Karpas-422 (cell line): ENCODE data around the gene VAMP7. TPM values are rescaled to one million over a fixed set of nuclear protein-coding genes. Genes with fewer than 3 reads are reported as not detected.
"Not testable (repeated sequence)": the region's sequence is repeated elsewhere in the genome, so short reads cannot be mapped to it uniquely, and the experiment has no call there.

Experiments
- DNase-seq: peaks from one replicate; pipeline ENCODE4 v3.0.0-alpha.2; 2015
- H2AFZ ChIP-seq: fragments of 200-600 bp; sonication (generic); 2 replicates; pipeline ENCODE4 v1.6.1; 2014; ENCODE audit warnings: antibody characterized with exemption, low read length, mixed read lengths
- H3K27ac ChIP-seq: fragments of 200-600 bp; sonication (generic); 2 replicates; pipeline ENCODE4 v1.5.1; 2014; ENCODE audit warnings: mild to moderate bottlenecking, low read length, moderate library complexity
- H3K27me3 ChIP-seq: fragments of 200-600 bp; sonication (generic); 2 replicates; pipeline ENCODE4 v1.6.1; 2014; ENCODE audit warnings: low read length, mixed read lengths
- H3K36me3 ChIP-seq: fragments of 200-600 bp; sonication (generic); 2 replicates; pipeline ENCODE4 v1.6.1; 2014; ENCODE audit warnings: low read length, mixed read lengths; ENCODE audit not compliant: insufficient read depth
- H3K4me1 ChIP-seq: fragments of 200-600 bp; sonication (generic); 2 replicates; pipeline ENCODE4 v1.6.1; 2014; ENCODE audit warnings: mild to moderate bottlenecking, low read length, mixed read lengths
- H3K4me2 ChIP-seq: fragments of 200-600 bp; sonication (generic); 2 replicates; pipeline ENCODE4 v1.6.1; 2014; ENCODE audit warnings: low read length, low read depth, mild to moderate bottlenecking; ENCODE audit not compliant: poor library complexity, severe bottlenecking
- H3K4me3 ChIP-seq: fragments of 200-600 bp; sonication (generic); 2 replicates; pipeline ENCODE4 v1.5.1; 2014; ENCODE audit warnings: mild to moderate bottlenecking, antibody characterized with exemption, low read length, mixed read lengths
- H3K79me2 ChIP-seq: fragments of 200-600 bp; sonication (generic); 2 replicates; pipeline ENCODE4 v1.6.1; 2014; ENCODE audit warnings: mild to moderate bottlenecking, low read length, mixed read lengths
- H3K9ac ChIP-seq: fragments of 200-600 bp; sonication (generic); 2 replicates; pipeline ENCODE4 v1.6.0; 2014; ENCODE audit warnings: low read length
- H3K9me2 ChIP-seq: fragments of 200-600 bp; sonication (generic), shearing (Covaris generic); replicated peaks from 2 replicates; pipeline ENCODE4 v1.6.0; 2014; ENCODE audit warnings: mild to moderate bottlenecking, low read length, moderate library complexity; ENCODE audit not compliant: insufficient read depth
- H3K9me3 ChIP-seq: fragments of 300-700, 200-600 bp; sonication (generic); 2 replicates; pipeline ENCODE4 v1.6.1; 2014; ENCODE audit warnings: low read length, mixed read lengths
- H4K20me1 ChIP-seq: fragments of 200-600 bp; sonication (generic); 2 replicates; pipeline ENCODE4 v1.6.1; 2014; ENCODE audit warnings: mild to moderate bottlenecking, antibody characterized with exemption, low read length, low read depth; ENCODE audit not compliant: insufficient read depth
- small RNA-seq: library from RNA; depleted of rRNA; stranded (forward); fragments of <200 nt; gene quantifications from one replicate; pipeline ENCODE3, GENCODE V24; 2014
- total RNA-seq: library from RNA; depleted of rRNA; stranded (reverse); fragments of >200 nt; shearing (Covaris generic); gene quantifications from 2 replicates; pipeline ENCODE4 v1.2.3, GENCODE V29; 2014; ENCODE audit warnings: low replicate concordance; rRNA removed

VAMP7 gene
- total RNA-seq, 1 experiment from 2014 or later, result 35.6 TPM

- H3K9me3 ChIP-seq, H3K79me2 ChIP-seq, DNase-seq, H3K4me2 ChIP-seq, H4K20me1 ChIP-seq, H3K27me3 ChIP-seq, H3K4me3 ChIP-seq, H3K4me1 ChIP-seq, H3K9ac ChIP-seq, H3K9me2 ChIP-seq, H3K36me3 ChIP-seq, H2AFZ ChIP-seq, H3K27ac ChIP-seq: not testable (repeated sequence)
These were observed 91.1 kb downstream of the VAMP7 start for GRCh38 chrX:155972241-155972640.

DNA sequence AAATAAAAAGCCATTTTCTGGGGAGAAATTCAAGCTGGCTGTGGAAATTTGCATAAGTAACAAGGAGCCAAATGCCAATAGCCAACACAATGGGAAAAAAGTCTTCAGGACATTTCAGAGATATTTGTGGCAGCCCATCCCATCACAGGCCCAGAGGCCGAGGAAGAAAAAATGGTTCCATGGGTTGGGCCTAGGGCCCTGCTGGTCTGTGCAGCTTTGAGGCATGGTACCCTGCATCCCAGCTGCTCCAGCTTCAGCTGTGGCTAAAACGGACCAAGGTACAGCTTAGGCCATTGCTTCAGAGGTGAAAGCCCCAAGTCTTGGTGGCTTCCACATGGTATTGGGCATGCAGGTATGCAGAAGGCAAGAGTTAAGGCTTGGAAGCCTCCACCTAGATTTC, 102.2 kb downstream of the VAMP7 start:
- H2AFZ ChIP-seq, result no peak overlapping the region
- no peaks in the 10 kb centered on the region for H3K9me2 ChIP-seq

GRCh38 chrX:155985208-155985607, 104.1 kb downstream of the VAMP7 start:
- Histone ChIP-seq H3K27ac (no peak overlapping the region), H3K36me3 (no peaks in the 10 kb centered on the region), H3K4me3 (no peak overlapping the region), H2AFZ (no peak overlapping the region), H3K4me1 (no peaks in the 10 kb centered on the region), H3K9me3 (no peaks in the 10 kb centered on the region), H3K9me2 (no peaks in the 10 kb centered on the region), H3K4me2 (no peak overlapping the region), H3K9ac (no peak overlapping the region), H4K20me1 (no peaks in the 10 kb centered on the region), H3K27me3 (no peaks in the 10 kb centered on the region), H3K79me2 (no peaks in the 10 kb centered on the region)
- DNase-seq, result no peak

More for the DNA sequence above, 102.2 kb downstream of the VAMP7 start:
- no peaks in the 10 kb centered on the region for H3K4me1 ChIP-seq
- no peaks in the 10 kb centered on the region for H3K79me2 ChIP-seq
- no peaks in the 10 kb centered on the region for H3K9me3 ChIP-seq
- no peak overlapping the region for H3K4me2 ChIP-seq
- no peak overlapping the region for H3K27ac ChIP-seq
- H3K36me3 ChIP-seq, result no peaks in the 10 kb centered on the region
- no peak overlapping the region for H3K4me3 ChIP-seq
- no peaks in the 10 kb centered on the region for H4K20me1 ChIP-seq
- no peak for DNase-seq
- no peaks in the 10 kb centered on the region for H3K27me3 ChIP-seq
- no peak overlapping the region for H3K9ac ChIP-seq

DNA sequence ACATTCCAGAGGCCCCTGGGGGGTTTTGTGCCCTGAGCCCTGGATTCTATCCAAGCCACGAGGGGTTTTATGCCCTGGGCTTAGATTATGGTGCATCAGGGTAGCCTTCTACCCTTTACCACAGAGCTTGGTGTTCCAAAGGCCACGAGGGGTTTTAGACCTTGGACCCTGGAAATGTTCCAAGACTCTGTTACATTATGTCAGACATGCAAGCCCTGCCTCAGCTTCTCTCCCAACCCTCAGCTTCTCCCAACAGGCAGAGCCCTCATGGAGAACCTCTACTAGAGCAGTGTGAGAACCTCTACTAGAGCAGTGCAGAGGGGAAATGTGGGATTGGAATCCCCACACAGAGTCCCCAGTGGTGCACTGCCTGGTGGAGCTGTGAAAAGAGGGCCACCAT, 105.8 kb downstream of the VAMP7 start:
- not testable (repeated sequence) for H3K4me3 ChIP-seq, H3K27ac ChIP-seq, H3K27me3 ChIP-seq, H3K9me3 ChIP-seq, H3K4me2 ChIP-seq, H3K79me2 ChIP-seq, H2AFZ ChIP-seq, DNase-seq, H3K4me1 ChIP-seq, H3K36me3 ChIP-seq, H3K9me2 ChIP-seq, H4K20me1 ChIP-seq, H3K9ac ChIP-seq

- Histone ChIP-seq H3K4me1 (no peaks in the 10 kb centered on the region), H4K20me1 (no peaks in the 10 kb centered on the region), H3K27me3 (no peaks in the 10 kb centered on the region), H3K9me2 (no peaks in the 10 kb centered on the region), H3K4me3 (no peak overlapping the region), H3K9ac (no peak overlapping the region), H3K9me3 (no peaks in the 10 kb centered on the region), H3K4me2 (no peak overlapping the region), H3K27ac (no peak overlapping the region), H2AFZ (no peak overlapping the region), H3K79me2 (no peaks in the 10 kb centered on the region), H3K36me3 (no peaks in the 10 kb centered on the region)
- no peak for DNase-seq
These were observed 107.7 kb downstream of the VAMP7 start for GRCh38 chrX:155988859-155989258.

Small RNA genes lying within 50 kb of the gene (small RNA-seq; reads per million reads assigned to genes)
- gene DPH3P2, result not detected

Other genes with a start within 250 kb of the VAMP7 start
- 0.56 and 2.8 TPM in 2 replicates for gene IL9R, start 116.4 kb downstream of the VAMP7 start, total RNA-seq